ENCODE results near the gene DENND1A. TPM values are rescaled to one million over a fixed set of nuclear protein-coding genes. Genes with fewer than 3 reads are reported as not detected.

DENND1A gene
- total RNA-seq, 1 experiment from 2014 or later: 23.5 TPM

DNA sequence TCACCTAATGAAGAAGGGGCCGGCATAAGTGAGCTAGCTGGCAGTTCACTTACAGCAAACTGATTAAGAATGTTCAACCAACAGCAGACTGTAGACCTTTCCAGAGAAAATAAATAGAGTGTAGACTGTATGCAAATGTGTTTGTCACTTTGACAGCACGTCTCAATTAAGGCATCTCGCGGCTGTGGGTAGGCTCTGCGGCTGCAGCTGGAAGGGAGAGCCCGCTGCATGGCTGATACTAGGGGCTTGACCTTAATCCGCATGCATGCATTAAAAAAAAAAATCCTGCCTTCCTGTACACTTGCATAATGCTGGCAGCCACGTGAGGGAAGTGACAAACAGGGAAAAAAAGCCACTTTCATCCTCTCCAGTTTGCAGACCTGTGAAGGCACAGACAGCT lies 491.6 kb downstream of the DENND1A start (continued):
- TF ChIP-seq SMAD3 (CRISPR knock-in tag; IDR thresholded peaks at IDR 0.05; ENCODE audit: borderline replicate concordance): no peak

DNA sequence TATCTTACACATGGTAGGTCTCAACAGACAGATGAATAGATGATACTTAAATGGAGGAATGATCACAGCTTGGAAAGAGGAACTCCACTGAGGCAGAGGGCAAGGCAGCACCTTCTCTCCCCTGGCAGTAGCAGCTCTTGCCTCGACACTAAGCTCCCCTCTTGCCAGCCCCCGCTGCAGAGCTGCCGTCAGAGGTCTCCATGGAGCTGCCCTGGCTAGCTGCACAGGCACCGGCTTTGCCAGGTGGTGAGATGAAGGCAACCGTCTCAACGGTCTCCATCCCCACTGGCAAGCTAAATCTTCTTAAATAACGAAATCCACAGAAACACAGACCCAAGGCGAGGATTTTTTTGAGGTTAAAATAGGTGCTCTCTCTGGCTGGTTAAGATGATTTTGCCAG lies 492.7 kb downstream of the DENND1A start:
- peaks cover 23% of the 10 kb centered on the region for H3K4me1 Mint-ChIP-seq
- H3K27me3 Mint-ChIP-seq (ENCODE audit: low read depth): no peaks in the 10 kb centered on the region
- no peaks in the 10 kb centered on the region for H3K9me3 Mint-ChIP-seq
- no peak for TF ChIP-seq CREB1 (CRISPR knock-in tag; IDR thresholded peaks at IDR 0.05)
- no peak for DNase-seq (ENCODE audit: low spot score)
- ChIA-PET CTCF (interaction anchor here (0.9 to 3.4 kb wide), 4 partner anchors 12 to 603 kb away, joined by 3 to 11 read pairs (median 7); no protein-coding TSS in a partner anchor), POLR2A (no interaction called here)
- no peak overlapping the region for H3K4me3 Mint-ChIP-seq
- H3K36me3 Mint-ChIP-seq: no peaks in the 10 kb centered on the region; the same call in none of the 2 replicates
- no peak overlapping the region for H3K27ac Mint-ChIP-seq
- ATAC-seq: no peak

DNA sequence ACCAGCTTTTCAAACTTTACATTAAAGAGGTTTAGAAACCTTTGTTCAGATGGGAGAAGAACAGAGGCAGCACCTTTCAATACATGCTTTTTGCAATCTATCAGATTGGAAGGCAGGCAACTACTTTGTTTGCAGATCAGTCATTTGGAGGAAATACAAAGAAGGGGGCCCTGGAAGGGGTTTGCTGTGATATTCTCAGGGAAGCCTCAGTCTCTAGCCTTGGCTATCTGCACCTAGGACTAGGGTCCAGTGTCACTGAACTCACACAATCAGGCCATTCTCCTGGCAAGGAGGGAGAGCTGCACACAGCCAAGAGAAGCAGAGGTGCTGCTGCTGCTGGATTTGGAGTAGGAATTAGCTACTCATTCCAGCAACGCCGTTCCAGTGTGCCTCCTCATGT lies 494.5 kb downstream of the DENND1A start:
- Mint-ChIP-seq H3K27ac (no peak overlapping the region), H3K36me3 (peaks cover 2% of the 10 kb centered on the region), H3K9me3 (no peaks in the 10 kb centered on the region), H3K4me1 (peaks cover 23% of the 10 kb centered on the region), H3K27me3 (ENCODE audit: low read depth) (no peaks in the 10 kb centered on the region), H3K4me3 (no peak overlapping the region)
- POLR2A ChIA-PET: interaction anchor here (0.6 kb wide), 1 partner anchor 9 kb away, joined by 3 read pairs; no protein-coding TSS in a partner anchor
- DNase-seq (ENCODE audit: low spot score) (no peak), ATAC-seq (no peak)
- CTCF ChIA-PET: interaction anchor here (0.7 to 1.6 kb wide), 7 partner anchors 9 to 80 kb away, joined by 3 to 8 read pairs (median 3); partner anchors contain the start of gene CRB2
- TF ChIP-seq, protein P1, sequence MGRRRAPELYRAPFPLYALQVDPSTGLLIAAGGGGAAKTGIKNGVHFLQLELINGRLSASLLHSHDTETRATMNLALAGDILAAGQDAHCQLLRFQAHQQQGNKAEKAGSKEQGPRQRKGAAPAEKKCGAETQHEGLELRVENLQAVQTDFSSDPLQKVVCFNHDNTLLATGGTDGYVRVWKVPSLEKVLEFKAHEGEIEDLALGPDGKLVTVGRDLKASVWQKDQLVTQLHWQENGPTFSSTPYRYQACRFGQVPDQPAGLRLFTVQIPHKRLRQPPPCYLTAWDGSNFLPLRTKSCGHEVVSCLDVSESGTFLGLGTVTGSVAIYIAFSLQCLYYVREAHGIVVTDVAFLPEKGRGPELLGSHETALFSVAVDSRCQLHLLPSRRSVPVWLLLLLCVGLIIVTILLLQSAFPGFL (CRISPR knock-in tag; IDR thresholded peaks at IDR 0.05; ENCODE audit: borderline replicate concordance): no peak
- TF ChIP-seq, protein P2, sequence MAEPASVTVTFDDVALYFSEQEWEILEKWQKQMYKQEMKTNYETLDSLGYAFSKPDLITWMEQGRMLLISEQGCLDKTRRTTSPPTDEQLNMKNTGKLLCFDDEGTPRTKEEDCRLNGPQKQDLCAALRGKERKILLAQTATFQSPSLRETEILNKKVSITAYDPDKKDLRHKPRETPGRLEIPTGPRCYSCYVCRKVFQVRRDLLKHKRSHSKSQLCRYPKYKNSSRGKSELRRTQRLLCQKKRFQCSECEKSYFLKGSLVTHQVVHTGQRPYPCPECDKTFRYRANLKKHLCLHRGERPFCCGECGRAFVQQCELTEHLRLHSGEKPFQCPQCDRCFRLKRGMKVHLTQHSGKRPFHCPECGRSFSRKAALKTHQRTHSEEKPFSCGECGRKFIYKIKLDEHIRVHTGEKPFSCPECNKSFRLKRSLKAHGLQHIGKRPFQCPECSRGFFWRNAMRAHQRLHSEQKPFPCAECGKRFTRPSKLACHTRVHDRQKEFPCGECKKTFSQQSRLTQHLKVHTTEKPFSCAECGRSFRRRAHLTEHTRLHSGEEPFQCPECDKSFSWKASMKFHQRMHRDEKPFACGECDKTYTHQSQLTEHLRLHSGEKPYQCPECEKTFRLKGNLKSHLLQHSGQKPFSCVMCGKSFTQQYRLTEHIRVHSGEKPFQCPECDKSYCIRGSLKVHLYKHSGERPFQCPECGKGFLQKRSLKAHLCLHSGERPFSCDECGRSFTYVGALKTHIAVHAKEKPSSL (CRISPR knock-in tag; conservative IDR thresholded peaks at IDR 0.05): no peak
- TF ChIP-seq TCF7 (CRISPR knock-in tag; IDR thresholded peaks at IDR 0.05; ENCODE audit: low read depth) (no peak), RELA (CRISPR knock-in tag; IDR thresholded peaks at IDR 0.05; ENCODE audit: borderline replicate concordance) (no peak), ZNF263 (CRISPR knock-in tag; IDR thresholded peaks at IDR 0.05; ENCODE audit: low read depth) (no peak), SOX15 (CRISPR knock-in tag; IDR thresholded peaks at IDR 0.05) (no peak), NR1H2 (CRISPR knock-in tag; IDR thresholded peaks at IDR 0.05) (no peak), FOXP1 (CRISPR knock-in tag; IDR thresholded peaks at IDR 0.05; ENCODE audit: borderline replicate concordance) (no peak)
- TF ChIP-seq, protein P3, sequence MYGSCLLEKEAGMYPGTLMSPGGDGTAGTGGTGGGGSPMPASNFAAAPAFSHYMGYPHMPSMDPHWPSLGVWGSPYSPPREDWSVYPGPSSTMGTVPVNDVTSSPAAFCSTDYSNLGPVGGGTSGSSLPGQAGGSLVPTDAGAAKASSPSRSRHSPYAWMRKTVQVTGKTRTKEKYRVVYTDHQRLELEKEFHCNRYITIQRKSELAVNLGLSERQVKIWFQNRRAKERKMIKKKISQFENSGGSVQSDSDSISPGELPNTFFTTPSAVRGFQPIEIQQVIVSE (CRISPR knock-in tag; IDR thresholded peaks at IDR 0.05; ENCODE audit: borderline replicate concordance): no peak
- TF ChIP-seq, protein P4, sequence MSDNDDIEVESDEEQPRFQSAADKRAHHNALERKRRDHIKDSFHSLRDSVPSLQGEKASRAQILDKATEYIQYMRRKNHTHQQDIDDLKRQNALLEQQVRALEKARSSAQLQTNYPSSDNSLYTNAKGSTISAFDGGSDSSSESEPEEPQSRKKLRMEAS (CRISPR knock-in tag; IDR thresholded peaks at IDR 0.05): no peak
- TF ChIP-seq, protein P5, sequence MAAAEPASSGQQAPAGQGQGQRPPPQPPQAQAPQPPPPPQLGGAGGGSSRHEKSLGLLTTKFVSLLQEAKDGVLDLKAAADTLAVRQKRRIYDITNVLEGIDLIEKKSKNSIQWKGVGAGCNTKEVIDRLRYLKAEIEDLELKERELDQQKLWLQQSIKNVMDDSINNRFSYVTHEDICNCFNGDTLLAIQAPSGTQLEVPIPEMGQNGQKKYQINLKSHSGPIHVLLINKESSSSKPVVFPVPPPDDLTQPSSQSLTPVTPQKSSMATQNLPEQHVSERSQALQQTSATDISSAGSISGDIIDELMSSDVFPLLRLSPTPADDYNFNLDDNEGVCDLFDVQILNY (CRISPR knock-in tag; IDR thresholded peaks at IDR 0.05): no peak
- TF ChIP-seq, protein P6, sequence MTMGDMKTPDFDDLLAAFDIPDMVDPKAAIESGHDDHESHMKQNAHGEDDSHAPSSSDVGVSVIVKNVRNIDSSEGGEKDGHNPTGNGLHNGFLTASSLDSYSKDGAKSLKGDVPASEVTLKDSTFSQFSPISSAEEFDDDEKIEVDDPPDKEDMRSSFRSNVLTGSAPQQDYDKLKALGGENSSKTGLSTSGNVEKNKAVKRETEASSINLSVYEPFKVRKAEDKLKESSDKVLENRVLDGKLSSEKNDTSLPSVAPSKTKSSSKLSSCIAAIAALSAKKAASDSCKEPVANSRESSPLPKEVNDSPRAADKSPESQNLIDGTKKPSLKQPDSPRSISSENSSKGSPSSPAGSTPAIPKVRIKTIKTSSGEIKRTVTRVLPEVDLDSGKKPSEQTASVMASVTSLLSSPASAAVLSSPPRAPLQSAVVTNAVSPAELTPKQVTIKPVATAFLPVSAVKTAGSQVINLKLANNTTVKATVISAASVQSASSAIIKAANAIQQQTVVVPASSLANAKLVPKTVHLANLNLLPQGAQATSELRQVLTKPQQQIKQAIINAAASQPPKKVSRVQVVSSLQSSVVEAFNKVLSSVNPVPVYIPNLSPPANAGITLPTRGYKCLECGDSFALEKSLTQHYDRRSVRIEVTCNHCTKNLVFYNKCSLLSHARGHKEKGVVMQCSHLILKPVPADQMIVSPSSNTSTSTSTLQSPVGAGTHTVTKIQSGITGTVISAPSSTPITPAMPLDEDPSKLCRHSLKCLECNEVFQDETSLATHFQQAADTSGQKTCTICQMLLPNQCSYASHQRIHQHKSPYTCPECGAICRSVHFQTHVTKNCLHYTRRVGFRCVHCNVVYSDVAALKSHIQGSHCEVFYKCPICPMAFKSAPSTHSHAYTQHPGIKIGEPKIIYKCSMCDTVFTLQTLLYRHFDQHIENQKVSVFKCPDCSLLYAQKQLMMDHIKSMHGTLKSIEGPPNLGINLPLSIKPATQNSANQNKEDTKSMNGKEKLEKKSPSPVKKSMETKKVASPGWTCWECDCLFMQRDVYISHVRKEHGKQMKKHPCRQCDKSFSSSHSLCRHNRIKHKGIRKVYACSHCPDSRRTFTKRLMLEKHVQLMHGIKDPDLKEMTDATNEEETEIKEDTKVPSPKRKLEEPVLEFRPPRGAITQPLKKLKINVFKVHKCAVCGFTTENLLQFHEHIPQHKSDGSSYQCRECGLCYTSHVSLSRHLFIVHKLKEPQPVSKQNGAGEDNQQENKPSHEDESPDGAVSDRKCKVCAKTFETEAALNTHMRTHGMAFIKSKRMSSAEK (CRISPR knock-in tag; IDR thresholded peaks at IDR 0.05; ENCODE audit: borderline replicate concordance): no peak
- TF ChIP-seq, protein P7, sequence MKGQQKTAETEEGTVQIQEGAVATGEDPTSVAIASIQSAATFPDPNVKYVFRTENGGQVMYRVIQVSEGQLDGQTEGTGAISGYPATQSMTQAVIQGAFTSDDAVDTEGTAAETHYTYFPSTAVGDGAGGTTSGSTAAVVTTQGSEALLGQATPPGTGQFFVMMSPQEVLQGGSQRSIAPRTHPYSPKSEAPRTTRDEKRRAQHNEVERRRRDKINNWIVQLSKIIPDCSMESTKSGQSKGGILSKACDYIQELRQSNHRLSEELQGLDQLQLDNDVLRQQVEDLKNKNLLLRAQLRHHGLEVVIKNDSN (CRISPR knock-in tag; IDR thresholded peaks at IDR 0.05): no peak
- TF ChIP-seq, protein P8, sequence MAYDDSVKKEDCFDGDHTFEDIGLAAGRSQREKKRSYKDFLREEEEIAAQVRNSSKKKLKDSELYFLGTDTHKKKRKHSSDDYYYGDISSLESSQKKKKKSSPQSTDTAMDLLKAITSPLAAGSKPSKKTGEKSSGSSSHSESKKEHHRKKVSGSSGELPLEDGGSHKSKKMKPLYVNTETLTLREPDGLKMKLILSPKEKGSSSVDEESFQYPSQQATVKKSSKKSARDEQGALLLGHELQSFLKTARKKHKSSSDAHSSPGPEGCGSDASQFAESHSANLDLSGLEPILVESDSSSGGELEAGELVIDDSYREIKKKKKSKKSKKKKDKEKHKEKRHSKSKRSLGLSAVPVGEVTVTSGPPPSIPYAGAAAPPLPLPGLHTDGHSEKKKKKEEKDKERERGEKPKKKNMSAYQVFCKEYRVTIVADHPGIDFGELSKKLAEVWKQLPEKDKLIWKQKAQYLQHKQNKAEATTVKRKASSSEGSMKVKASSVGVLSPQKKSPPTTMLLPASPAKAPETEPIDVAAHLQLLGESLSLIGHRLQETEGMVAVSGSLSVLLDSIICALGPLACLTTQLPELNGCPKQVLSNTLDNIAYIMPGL (CRISPR knock-in tag; IDR thresholded peaks at IDR 0.05): no peak
